ENCODE measurements around the gene PROCA1. TPM values are rescaled to one million over a fixed set of nuclear protein-coding genes. Genes with fewer than 3 reads are reported as not detected.

Gene PROCA1
- total RNA-seq: 1 to 10 TPM in 9 of 10 donors, under 1 TPM in 1; 0.76 to 2.1 (median 1.3) TPM
- polyA plus RNA-seq: 1 to 10 TPM in 1 of 2 donors, under 1 TPM in 1; 0.74 to 4.9 TPM
- long read RNA-seq, donor 1: 0 reads
- long read RNA-seq, donor 2: 0 reads
- long read RNA-seq, donor 3, partial matches to known transcripts: 0 of 1 reads
- long read RNA-seq, donor 3, other reads (novel, unspliced or antisense): 1 of 1 reads

GRCh38 chr17:28711723-28712031 lies at the start of gene PROCA1:
Gene PROCA1 (minus strand): TSS chr17:28711888. CDS start chr17:28711660, 228 bp downstream.
- Histone ChIP-seq H3K9me3 (no peaks in the 10 kb centered on the region), H3K4me1 (peaks cover 0 to 34% (median 22%) of the 10 kb centered on the region in 9 donors), H3K27me3 (peaks cover 0 to 3% (median 0%) of the 10 kb centered on the region in 7 donors), H3K27ac (peak within 1 kb of the TSS; percentile 68 to 95 (median 90)), H3K4me3 (peak within 1 kb of the TSS; percentile 45 to 88 (median 66)), H3K36me3 (peaks cover 0 to 24% (median 0%) of the 10 kb centered on the region in 9 donors)
- intact Hi-C loops (cut with DNase I): no loop called here
- WGBS, 2 donors: 0 to 2% methylated on average over 20 of the region's 20 CpGs
- ATAC-seq: peak in 7 of 8 donors; percentile 27 to 46 (median 36)
- TF ChIP-seq CTCF (IDR thresholded peaks at IDR 0.05): no peak
- no peak for DNase-seq

GRCh38 chr17:28760601-28761562 lies 49.2 kb upstream of the PROCA1 start:
- no peak overlapping the region for H3K4me3 ChIP-seq
- ATAC-seq (peak in 7 of 8 donors; percentile 30 to 86 (median 63)), DNase-seq (peak; percentile 54)
- H3K36me3 ChIP-seq: peaks cover 0 to 63% (median 13%) of the 10 kb centered on the region in 9 donors
- no peaks in the 10 kb centered on the region for H3K9me3 ChIP-seq
- H3K4me1 ChIP-seq: peaks cover 2 to 36% (median 26%) of the 10 kb centered on the region in 9 donors
- H3K27ac ChIP-seq: peak overlapping the region in 7 of 10 donors; percentile 0 to 65 (median 42)
- no peak for TF ChIP-seq CTCF (IDR thresholded peaks at IDR 0.05)
- H3K27me3 ChIP-seq: no peaks in the 10 kb centered on the region
- intact Hi-C loops (cut with DNase I): loop anchor here in 9 of 10 donors (5.0 to 10.0 kb wide), 13 partner anchors 34 to 156 kb away; partner anchors contain the start of genes FAM222B (in 4 of the 9), DHRS13 (in 3 of the 9), FLOT2 (in 3 of the 9) and ERAL1 (in 1 of the 9)
- WGBS, 2 donors: 41 to 42% methylated on average over 9 of the region's 9 CpGs

- Histone ChIP-seq H3K4me3 (no peak overlapping the region), H3K36me3 (peaks cover 0 to 48% (median 13%) of the 10 kb centered on the region in 9 donors), H3K4me1 (peaks cover 2 to 36% (median 26%) of the 10 kb centered on the region in 9 donors), H3K27me3 (no peaks in the 10 kb centered on the region), H3K27ac (no peak overlapping the region), H3K9me3 (no peaks in the 10 kb centered on the region)
- TF ChIP-seq CTCF (IDR thresholded peaks at IDR 0.05): no peak
- no peak for DNase-seq
- intact Hi-C loops (cut with DNase I): no loop called here
- ATAC-seq: peak in 3 of 8 donors; percentile 11 to 21 (median 16)
- WGBS, 2 donors: 93% methylated on average over 18 of the region's 18 CpGs
Measured at GRCh38 chr17:28759256-28759865, 47.7 kb upstream of the PROCA1 start.

Measured in heart right ventricle (tissue), 16 donors.